GM23338 (cell line): ENCODE results near the gene FYCO1. TPM values are rescaled to one million over a fixed set of nuclear protein-coding genes. Genes with fewer than 3 reads are reported as not detected.

Source experiments
- ATAC-seq: fragments of 200-7000 bp; cut with Tn5 transposase; 3 replicates; pipeline ENCODE4 v1.9.1; 2020
- DNase-seq: peaks from one replicate; pipeline ENCODE4 v3.0.0-alpha.2; 2015; ENCODE audit warnings: low spot score
- H2AFZ ChIP-seq: fragments of 200-600 bp; sonication (generic); 2 replicates; pipeline ENCODE4 v1.8.0; 2016; ENCODE audit warnings: antibody characterized with exemption, mild to moderate bottlenecking, moderate library complexity
- H3F3A ChIP-seq: fragments of 200-600 bp; sonication (generic); replicated peaks from 2 replicates; pipeline ENCODE4 v1.8.0; 2017; ENCODE audit warnings: antibody characterized with exemption, mixed run types, low read depth
- H3K27ac ChIP-seq: fragments of 200-600 bp; sonication (generic); 2 replicates; pipeline ENCODE4 v1.6.1; 2016; ENCODE audit warnings: low read depth
- H3K27me3 ChIP-seq: fragments of 200-600 bp; sonication (generic); 2 replicates; pipeline ENCODE4 v1.8.0; 2016; ENCODE audit warnings: mild to moderate bottlenecking, mixed run types, moderate library complexity; ENCODE audit not compliant: insufficient read depth
- H3K36me3 ChIP-seq: fragments of 200-600 bp; sonication (generic); 2 replicates; pipeline ENCODE4 v1.8.0; 2016; ENCODE audit warnings: mild to moderate bottlenecking; ENCODE audit not compliant: insufficient read depth
- H3K4me1 ChIP-seq: fragments of 200-600 bp; sonication (generic); 2 replicates; pipeline ENCODE4 v1.8.0; 2016; ENCODE audit warnings: mild to moderate bottlenecking, moderate library complexity; ENCODE audit not compliant: insufficient read depth
- H3K4me2 ChIP-seq: fragments of 200-600 bp; sonication (generic); 2 replicates; pipeline ENCODE4 v1.7.1; 2017; ENCODE audit warnings: mixed run types
- H3K4me3 ChIP-seq: fragments of 200-600 bp; sonication (generic); 2 replicates; pipeline ENCODE4 v1.6.1; 2016; ENCODE audit warnings: mixed run types
- H3K79me2 ChIP-seq: fragments of 200-600 bp; sonication (generic); replicated peaks from 2 replicates; pipeline ENCODE4 v1.8.0; 2017; ENCODE audit warnings: mild to moderate bottlenecking; ENCODE audit not compliant: insufficient read depth
- H3K9me2 ChIP-seq: fragments of 200-600 bp; sonication (generic); 2 replicates; pipeline ENCODE4 v1.8.0; 2017; ENCODE audit not compliant: insufficient read depth
- H4K20me1 ChIP-seq: fragments of 200-600 bp; sonication (generic); replicated peaks from 2 replicates; pipeline ENCODE4 v1.8.0; 2017; ENCODE audit warnings: mild to moderate bottlenecking; ENCODE audit not compliant: insufficient read depth
- H3K27ac Mint-ChIP-seq: 2 replicates; pipeline ENCODE4 v1.8.0; 2020; ENCODE audit warnings: inconsistent platforms, mild to moderate bottlenecking, moderate library complexity, mixed read lengths
- H3K27me3 Mint-ChIP-seq: 3 replicates; pipeline ENCODE4 v1.8.0; 2022; ENCODE audit warnings: low read depth, mild to moderate bottlenecking, moderate library complexity, mixed read lengths, inconsistent platforms; ENCODE audit not compliant: insufficient read depth, poor library complexity
- H3K36me3 Mint-ChIP-seq: 3 replicates; pipeline ENCODE4 v1.8.0; 2021; ENCODE audit warnings: low read depth, mild to moderate bottlenecking, inconsistent platforms, moderate library complexity, mixed read lengths
- H3K4me1 Mint-ChIP-seq: 3 replicates; pipeline ENCODE4 v1.8.0; 2020; ENCODE audit warnings: mild to moderate bottlenecking, inconsistent platforms, mixed read lengths
- H3K4me3 Mint-ChIP-seq: 3 replicates; pipeline ENCODE4 v1.8.0; 2021; ENCODE audit warnings: moderate library complexity, mild to moderate bottlenecking, inconsistent platforms, mixed read lengths
- H3K9me3 Mint-ChIP-seq: 3 replicates; pipeline ENCODE4 v1.8.0; 2020; ENCODE audit warnings: moderate library complexity, mild to moderate bottlenecking, inconsistent platforms, mixed read lengths
- EZH2 ChIP-seq: fragments of 200-600 bp; sonication (generic); IDR thresholded peaks from one replicate; pipeline ENCODE4 v1.8.0; 2017; ENCODE audit warnings: antibody characterized with exemption, mild to moderate bottlenecking, low read depth; ENCODE audit not compliant: unreplicated experiment
- JUNB ChIP-seq: IDR thresholded peaks from one replicate; pipeline ENCODE4 v1.6.1; 2016; ENCODE audit warnings: antibody characterized with exemption; ENCODE audit not compliant: unreplicated experiment
- POLR2AphosphoS5 ChIP-seq: IDR thresholded peaks from 2 replicates; pipeline ENCODE4 v1.6.1; 2016; ENCODE audit warnings: antibody characterized with exemption, low read depth
- STAT1 ChIP-seq: IDR thresholded peaks from one replicate; pipeline ENCODE4 v1.6.1; 2016; ENCODE audit warnings: antibody characterized with exemption; ENCODE audit not compliant: unreplicated experiment
- ZNF114 ChIP-seq: fragments of 250-450 bp; sonication (Bioruptor Pico); IDR thresholded peaks from 2 replicates; pipeline ENCODE4 v1.5.0; 2020; ENCODE audit warnings: mild to moderate bottlenecking, moderate library complexity
- ZNF331 ChIP-seq: fragments of 250-450 bp; sonication (Bioruptor Pico); IDR thresholded peaks from 2 replicates; pipeline ENCODE4 v1.5.0; 2020; ENCODE audit warnings: low read depth, mild to moderate bottlenecking, moderate library complexity
- ZNF462 ChIP-seq: fragments of 250-450 bp; sonication (Bioruptor Pico); IDR thresholded peaks from 2 replicates; pipeline ENCODE4 v1.5.0; 2020; ENCODE audit warnings: mild to moderate bottlenecking, moderate library complexity
- polyA plus RNA-seq: library from polyadenylated mRNA; unstranded; fragments of >200 nt; fragmentation: Nextera tagmentation; extraction: Ambion mirVana; gene quantifications from 2 replicates; pipeline ENCODE4 v1.2.1, GENCODE V29; 2016
- total RNA-seq: library from RNA; depleted of rRNA; stranded (reverse); fragments of >200 nt; shearing (Covaris generic); gene quantifications from 2 replicates; pipeline ENCODE4 v1.2.3, GENCODE V29; 2014
- TF ChIP-seq, protein P1 (sequence below), 2 experiments: fragments of 200-600 bp in 1 of 2; sonication (generic) in 1 of 2; conservative IDR thresholded peaks; 2 replicates each; pipeline versions ENCODE4 v1.5.1 to v1.6.1; 2016 to 2017; ENCODE audit warnings: antibody characterized with exemption in 2 of 2, low read depth in 2 of 2, mild to moderate bottlenecking in 2 of 2, moderate library complexity in 1 of 2

FYCO1 gene
- total and polyA plus RNA-seq, 2 experiments from 2014 or later = 4.5 to 17.2 TPM

GRCh38 chr3:46031747-46032146, 36.1 kb upstream of the FYCO1 start:
- Mint-ChIP-seq H3K4me1 (no peaks in the 10 kb centered on the region), H3K27ac (no peak overlapping the region), H3K9me3 (peaks cover 48% of the 10 kb centered on the region), H3K36me3 (peaks cover 9% of the 10 kb centered on the region), H3K4me3 (no peak overlapping the region), H3K27me3 (no peaks in the 10 kb centered on the region)
- TF ChIP-seq ZNF331 (CRISPR knock-in tag) (no peak), ZNF114 (CRISPR knock-in tag) (no peak), JUNB (no peak), POLR2AphosphoS5 (no peak), STAT1 (no peak), ZNF462 (CRISPR knock-in tag) (no peak), EZH2 (no peak)
- TF ChIP-seq, protein P1, sequence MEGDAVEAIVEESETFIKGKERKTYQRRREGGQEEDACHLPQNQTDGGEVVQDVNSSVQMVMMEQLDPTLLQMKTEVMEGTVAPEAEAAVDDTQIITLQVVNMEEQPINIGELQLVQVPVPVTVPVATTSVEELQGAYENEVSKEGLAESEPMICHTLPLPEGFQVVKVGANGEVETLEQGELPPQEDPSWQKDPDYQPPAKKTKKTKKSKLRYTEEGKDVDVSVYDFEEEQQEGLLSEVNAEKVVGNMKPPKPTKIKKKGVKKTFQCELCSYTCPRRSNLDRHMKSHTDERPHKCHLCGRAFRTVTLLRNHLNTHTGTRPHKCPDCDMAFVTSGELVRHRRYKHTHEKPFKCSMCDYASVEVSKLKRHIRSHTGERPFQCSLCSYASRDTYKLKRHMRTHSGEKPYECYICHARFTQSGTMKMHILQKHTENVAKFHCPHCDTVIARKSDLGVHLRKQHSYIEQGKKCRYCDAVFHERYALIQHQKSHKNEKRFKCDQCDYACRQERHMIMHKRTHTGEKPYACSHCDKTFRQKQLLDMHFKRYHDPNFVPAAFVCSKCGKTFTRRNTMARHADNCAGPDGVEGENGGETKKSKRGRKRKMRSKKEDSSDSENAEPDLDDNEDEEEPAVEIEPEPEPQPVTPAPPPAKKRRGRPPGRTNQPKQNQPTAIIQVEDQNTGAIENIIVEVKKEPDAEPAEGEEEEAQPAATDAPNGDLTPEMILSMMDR (conservative IDR thresholded peaks at IDR 0.05; ENCODE audit: low read depth in 2 of 2) = no peak
- Histone ChIP-seq H3F3A (no peaks in the 10 kb centered on the region), H3K4me3 (no peak overlapping the region), H3K4me1 (no peaks in the 10 kb centered on the region), H3K27ac (no peak overlapping the region), H3K27me3 (no peaks in the 10 kb centered on the region), H3K36me3 (0 out of 2 replicates have a peak, but pooled peaks cover 8% of the 10 kb centered on the region), H2AFZ (no peak overlapping the region), H3K79me2 (no peaks in the 10 kb centered on the region), H4K20me1 (no peaks in the 10 kb centered on the region), H3K4me2 (no peak overlapping the region), H3K9me2 (no peaks in the 10 kb centered on the region)
- DNase-seq (no peak), ATAC-seq (no peak)
